HG03095 (cell line): Measurements from ENCODE around the gene SGMS1.

Experiments
- ATAC-seq: cut with Tn5 transposase; IDR thresholded peaks from one replicate; pipeline ENCODE4 v1.9.1; 2021; ENCODE audit warnings: moderate library complexity; ENCODE audit not compliant: unreplicated experiment

The SGMS1 gene

DNA sequence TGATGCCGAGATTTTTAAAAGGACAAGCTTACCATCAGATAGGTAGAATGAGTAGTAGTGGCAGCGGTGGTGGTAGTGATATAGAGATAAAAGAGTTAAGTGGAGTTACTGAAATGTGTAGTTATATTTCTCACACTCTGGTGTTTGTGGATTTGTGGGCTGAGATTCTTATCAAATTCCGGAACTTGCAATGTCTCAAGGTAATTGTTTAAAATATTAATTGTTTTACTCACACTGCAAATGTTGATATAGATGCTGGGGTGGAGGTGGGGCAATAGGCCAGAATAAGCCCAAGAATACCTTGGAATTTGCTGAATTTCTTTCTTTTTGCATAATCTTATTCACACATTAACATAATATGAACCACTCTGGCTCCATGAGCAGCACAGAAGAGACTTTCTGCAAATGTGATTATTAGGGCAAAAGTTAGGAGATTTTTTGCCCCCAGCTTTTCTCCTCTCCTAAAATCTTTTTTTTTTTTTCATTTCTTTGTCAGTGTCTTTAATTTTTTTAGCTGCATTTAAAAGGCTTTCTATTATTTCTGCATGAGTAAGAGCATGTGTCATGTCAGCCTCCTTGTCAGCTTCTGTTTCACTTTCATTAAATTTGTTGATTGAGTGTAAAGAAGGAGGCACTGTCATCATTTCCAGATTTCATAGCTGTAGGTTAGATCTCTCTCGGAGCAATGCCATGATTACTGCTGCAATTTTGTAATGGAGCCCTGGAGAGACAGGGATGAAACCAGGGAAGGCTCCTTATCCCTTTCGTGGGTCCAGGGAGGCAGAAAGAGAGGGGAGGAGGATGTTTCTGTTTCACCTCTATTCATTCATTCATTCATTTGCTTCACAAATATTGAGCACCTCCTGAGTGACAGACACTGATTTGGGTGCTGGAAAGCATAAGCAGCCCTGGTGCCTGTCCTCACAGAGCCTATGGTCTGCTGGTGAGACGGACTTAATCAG is 13.1 kb upstream of the SGMS1 start:
- ATAC-seq: peak; percentile 94

DNA sequence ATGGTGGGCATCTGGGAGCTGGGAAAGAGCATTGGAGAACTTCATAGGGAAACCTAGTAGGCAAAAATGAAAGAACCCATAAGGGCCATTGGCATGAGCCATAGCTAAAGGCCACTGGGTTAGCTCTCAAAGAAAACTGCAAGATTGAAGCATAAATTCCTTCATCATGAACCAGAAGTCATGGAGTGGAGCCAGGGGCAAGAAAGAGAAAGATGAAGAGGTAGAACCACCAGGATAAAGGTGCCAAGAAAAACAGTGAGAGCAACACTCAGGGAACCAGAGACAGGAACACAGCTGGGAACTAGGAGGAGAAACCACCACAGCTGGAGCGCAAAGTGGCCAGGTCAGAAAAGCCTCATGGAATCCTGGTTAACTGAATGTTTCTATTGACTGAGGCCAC is 11.5 kb upstream of the SGMS1 start:
- ATAC-seq: no peak

DNA sequence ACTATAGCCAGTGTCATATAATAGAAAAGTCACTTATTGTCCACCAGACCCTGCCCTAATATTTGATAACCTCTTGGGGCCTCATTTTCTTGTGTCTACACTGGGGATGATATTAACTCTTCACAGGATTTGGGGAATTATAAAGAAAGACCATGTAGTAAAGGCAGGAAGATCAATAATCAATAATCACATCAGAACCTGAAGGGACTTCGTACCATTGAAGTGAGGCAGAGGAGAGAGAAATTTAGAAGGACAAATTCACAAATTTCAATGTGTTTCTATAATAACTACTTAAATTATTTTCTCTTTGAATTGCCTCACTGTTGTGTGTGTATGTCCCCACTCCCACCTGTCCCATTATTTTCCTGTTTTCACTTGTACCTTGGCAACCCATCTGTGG is 10.7 kb upstream of the SGMS1 start:
- no peak for ATAC-seq

DNA sequence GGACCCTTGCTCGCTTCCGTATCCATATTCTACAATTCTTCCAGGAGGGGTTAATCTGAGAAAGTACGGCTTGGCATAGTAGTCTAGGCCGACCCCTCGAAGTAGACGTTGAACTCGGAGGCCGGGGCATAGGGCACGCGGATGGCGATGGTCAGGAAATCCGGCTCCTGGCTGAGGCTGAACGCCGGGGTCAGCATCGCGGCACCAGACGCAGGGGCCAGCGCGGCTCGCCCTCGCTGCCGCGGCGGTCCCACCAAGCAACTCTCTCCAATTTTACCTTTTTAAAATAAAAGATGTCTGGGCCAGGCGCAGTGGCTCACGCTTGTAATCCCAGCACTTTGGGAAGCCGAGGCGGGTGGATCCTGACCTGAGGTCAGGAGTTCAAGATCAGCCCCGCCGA is 7.3 kb upstream of the SGMS1 start:
- no peak for ATAC-seq

DNA sequence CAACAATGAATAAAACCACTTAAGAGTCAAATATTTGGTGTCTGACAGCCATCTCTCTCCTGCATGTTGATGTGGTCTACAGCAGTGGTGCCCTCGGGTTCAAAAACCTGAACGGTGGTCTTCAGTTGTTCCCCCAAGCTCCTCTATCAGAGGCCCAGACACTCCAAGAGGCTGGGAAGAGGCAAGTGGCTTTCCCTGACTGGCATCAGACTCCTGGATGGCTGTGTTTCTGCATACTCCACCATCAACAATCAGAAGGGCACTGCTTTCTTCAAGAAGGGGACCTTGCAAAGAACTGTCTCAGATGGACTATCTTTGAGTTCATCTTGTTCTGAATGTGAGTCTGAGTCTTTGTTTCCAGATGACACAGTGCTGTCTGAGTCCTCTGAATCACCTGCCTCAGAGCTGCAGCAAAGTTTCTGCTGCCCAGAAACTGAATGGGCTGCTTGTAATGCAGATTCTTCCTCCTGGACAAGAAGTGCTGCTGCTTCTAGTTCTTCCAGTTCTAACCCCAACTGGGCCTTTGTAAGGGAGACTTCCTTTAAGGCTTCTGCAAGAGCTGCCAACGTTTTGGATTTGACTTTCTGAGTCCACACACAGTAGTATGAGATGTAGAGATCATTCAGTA is 5.9 kb upstream of the SGMS1 start:
- ATAC-seq: no peak

DNA sequence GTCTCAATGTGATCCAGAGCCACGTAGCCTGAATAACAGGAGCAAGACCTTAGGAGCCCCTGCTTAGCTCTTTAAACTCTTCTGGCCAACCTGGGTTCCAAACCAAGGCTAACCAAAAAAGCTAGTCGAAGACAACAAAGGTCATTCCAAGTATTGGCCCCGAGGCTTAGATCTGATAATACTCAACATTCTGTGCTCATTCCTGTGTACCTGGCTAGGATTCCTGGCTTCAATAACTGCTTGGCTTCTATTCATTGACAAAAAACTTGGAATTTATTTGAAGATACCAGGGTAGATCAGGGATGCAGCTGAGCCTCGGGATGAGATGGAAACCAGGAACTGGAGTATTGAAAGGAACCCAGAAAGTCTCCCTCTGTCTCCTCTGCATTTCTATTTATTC is 4.1 kb upstream of the SGMS1 start:
- no peak for ATAC-seq

DNA sequence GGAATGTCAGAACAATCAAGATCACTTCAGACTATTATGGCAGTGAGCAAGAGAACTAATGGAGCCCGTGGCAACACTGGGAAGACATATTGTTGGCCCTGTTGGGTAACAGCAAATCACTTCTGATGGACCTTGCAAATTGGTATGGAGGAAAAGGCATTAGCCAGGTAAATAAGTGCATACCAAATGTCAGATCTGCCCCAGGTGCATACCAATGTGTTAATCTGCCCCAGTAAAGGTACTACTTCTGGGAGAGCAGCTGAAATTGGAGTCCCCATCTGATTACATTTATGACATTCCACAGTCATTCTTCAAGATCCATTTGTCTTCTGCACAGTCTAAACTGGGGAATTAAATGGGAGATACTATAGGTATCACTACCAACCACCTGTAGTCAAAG is 3.7 kb upstream of the SGMS1 start:
- no peak for ATAC-seq

DNA sequence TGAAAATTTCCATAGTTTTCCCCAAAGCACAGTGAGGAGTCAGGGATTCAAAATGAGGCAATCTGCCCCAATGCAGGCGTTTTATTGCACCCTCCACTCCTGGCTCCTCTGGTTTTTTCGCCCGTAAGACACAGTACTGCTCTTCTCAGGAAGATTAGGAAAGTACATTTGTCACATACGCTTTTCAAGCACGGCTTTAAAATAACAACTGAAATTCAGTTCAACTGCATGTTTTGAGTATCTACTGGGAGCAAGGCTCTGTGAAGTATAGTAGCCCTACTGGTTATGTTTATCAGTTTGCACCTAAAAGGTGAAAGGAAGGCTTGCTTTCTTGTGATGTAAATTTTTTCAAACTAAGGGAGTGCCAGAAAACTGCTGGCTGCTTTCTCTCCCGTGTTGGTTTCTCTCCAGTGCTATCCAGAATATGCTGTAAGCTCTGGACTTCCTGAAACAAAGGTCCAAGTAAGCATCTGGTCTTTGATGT is 1.9 kb upstream of the SGMS1 start:
- ATAC-seq: no peak

DNA sequence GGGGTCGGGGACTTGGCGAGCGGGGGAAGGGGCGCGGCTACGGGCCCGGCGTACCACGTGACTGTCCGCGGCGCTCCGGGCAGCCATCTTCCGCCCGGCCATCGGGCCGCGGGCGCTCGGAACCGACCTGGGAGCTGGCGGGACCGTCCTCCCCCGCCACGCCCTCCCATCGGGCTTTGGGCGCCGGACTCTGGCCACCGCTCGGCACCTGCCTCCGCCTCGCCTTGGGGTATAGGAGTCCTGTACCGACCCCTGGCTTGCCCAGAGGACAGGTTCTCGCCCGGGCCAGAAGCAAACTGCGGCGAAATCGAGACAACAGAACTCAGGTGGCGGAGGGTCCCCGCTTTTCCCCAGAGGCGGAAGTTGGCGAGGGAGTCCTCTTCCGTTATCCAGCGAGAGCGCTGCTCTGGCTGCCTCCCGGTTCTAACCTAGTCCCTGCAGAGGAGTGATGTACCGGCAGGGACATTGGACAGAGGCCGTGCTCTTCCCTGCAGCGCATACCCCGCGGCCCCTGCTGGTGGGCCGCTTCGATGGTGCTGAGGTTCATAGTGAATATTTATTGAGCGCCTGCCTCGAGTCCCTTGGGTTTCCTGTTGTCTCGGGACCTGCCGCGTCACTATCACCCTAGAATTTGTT is 1.2 kb upstream of the SGMS1 start:
- peak; percentile 39 for ATAC-seq

DNA sequence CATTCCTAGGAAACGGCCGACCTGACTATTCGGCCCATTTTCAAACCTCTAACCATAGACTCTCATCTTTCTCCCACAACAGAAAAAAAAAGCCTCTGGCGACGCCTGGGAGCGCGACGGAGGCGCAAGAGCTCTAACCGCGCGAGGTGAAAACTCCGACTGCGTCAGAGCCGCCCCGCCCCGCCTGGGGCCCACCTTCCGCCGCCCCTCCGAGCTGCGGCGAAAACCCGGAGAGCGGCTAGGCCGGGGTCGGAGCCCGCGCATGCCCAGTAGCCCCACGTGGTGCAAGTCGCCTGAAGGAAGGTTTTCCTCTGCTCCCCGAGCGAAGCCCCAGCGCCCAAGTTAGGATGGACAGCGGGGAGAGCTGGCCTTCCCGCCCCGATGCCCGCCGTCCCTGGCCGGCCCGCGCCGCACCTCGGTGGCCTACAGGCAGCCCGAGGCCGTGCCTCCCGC is 683 bp upstream of the SGMS1 start:
- peak; percentile 51 for ATAC-seq

DNA sequence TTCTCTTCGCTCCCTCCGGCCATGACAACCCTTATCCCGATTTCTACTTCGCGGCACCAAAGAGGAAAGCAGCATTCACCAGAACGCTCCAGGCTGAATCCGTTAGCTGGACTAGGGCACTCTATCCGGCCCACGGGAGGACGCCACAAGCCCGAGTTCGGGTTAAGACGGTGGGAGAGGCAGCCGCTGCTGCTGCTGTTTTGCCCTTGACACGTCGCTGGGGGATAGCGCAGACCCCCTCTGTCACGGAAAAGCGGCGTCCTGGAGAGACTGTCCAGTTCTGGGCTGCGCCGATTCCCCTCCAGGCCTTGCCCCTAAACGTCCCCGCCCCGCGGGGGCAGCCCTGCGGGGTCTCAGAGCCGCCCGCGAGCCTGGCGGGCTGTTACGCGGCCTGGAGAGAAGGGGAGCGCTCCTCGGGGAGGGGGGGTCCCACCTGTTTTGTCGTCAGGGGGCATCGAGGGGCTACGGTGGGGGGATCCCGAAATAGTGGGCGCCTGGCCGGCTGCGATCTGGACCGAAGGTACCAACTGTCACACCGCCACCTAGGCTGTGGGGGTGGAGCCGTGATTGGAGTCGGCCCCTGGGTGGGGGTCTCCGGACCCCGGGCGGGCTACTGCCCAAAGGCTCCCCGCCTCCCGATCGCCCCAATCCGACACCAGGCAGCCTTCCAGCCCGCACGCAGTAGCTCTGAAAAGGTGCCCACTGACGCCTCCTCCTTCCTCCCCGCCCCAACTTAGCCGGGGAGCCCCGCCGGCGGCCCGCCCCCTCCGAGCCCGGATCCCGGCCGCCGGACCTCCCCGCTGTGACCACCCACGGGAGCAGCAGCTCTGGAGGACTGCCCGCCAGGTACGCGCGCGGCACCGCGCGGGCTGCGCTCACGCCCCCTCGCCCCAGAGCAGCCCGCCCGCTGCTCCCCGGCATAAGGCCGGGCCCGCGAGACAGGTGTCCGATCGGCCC is 772 bp downstream of the SGMS1 start:
- ATAC-seq: peak; percentile 3

DNA sequence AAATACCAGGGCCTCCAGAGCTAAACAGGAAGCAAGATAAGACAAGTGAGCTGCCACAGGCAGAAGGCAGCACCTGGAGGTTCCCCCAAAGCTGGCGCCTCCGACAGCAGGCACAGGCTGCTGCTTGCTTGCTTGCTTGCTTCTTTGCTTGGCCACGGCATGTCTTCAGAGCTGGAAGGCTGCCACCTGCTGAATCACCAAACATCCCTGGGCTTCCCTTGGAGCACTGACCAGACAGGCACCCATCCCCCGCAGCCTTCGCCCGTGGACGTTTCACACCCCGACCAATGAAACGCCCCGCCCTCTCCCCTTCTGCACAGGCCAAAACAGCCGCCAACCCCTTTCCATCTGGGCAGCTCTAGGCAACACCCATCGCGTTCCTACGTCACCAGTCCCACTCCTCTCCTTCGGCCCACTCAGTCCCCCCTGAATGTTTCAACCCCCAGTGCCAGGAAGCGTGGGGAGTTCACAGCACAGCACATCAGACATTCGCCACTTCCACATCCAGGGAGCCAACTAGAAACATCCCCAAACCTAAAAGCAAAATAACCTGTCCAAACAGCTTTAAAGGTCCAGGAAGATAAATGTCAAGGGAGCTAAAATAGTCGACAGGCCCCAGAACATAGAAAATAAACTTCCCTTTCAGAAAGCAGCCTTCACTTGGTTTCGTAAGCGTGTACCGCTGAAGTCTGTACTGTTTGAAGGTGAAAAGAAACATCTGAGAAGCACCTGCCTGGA is 1.6 kb downstream of the SGMS1 start:
- ATAC-seq: peak; percentile 26

DNA sequence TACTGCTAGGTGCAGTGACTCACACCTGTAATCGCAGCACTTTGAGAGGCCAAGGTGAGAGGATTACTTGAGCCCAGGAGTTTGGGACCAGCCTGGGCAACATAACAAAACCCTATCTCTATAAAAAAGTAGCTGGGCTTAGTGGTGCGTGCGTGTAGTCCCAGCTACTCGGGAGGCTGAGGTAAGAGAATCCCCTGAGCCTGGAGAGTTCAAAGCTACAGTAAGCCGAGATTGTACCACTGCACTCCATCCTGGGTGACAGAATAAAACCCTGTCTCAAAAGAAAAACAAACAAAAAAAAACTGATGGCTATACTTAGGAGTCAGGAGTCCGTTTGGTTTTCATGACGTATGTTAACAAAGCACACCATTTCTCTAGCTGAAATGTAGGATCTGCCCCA is 2.9 kb downstream of the SGMS1 start:
- ATAC-seq: no peak

DNA sequence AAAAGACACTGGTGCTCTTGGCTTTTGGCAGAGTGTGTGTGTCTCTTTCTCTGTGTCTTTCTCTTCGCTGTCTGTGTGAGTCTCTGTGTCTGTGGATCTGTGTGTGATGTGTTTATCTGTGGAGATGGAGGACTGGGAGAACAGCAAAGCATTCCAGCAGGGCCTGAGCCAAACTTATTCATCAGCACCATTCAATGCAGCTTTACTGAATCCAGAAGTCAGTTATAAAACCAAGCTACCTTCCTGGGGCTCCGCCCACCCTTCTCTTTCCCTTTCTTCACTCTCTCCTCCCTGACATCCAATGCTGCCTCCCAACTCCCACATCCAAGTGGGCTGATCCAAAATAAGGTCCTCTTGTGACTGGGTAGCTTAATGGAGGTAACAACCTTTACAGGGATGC is 3.9 kb downstream of the SGMS1 start:
- no peak for ATAC-seq

DNA sequence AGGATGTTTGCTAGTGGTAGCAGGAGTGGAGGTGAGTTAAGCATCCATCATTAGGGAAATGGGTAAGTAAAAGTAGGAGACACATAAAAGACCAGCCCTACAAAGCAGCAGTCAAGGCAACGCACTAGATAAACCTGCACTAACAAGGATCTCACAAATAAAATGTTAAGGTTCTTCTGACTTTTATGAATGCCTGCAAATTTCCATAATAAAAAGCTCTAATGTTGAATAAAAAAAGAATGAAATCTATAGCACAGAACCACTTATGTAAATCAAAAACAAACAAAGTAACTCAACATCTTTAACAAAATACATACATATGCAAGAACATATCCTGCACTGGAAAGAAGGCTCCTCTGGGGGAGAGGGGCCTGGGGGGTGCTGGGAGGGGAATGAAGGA is 4.6 kb downstream of the SGMS1 start:
- ATAC-seq: no peak

DNA sequence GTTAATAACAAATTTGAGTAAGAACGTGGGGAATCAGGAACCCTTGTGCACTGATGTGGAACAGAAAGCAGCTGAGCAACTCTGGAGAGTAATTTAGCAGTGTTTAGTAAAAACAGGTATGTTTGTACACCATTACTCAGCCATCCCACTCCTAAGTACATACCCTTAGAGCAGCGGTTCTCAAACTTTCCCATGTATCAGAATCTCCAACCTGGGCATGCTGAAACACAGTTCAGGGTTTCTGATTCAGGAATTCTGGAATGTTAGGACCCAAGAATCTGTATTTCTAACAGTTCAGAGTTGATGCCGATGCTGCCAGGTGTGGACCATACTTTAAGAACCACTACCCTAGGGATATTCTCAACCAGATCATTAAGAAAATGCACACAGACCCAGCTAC is 5.1 kb downstream of the SGMS1 start:
- no peak for ATAC-seq

DNA sequence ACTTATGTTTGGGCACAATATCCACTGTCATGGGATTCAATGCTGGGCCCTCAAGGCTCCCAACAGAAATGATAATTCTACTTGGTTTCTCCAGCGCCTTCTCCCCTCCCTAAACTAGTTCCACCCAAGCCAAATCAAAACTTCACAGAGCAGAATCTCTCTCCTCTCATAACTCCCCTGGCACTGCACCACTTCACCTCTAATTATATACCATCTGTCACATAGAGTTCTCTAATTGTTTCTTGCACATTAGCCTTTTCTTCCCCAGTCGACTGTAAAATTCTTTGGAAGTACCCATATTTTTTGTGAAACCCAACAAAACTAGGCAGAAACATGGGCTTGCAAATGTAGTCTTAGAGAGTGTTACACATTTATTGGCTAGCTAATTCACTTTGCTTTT is 8.1 kb downstream of the SGMS1 start:
- ATAC-seq: no peak

DNA sequence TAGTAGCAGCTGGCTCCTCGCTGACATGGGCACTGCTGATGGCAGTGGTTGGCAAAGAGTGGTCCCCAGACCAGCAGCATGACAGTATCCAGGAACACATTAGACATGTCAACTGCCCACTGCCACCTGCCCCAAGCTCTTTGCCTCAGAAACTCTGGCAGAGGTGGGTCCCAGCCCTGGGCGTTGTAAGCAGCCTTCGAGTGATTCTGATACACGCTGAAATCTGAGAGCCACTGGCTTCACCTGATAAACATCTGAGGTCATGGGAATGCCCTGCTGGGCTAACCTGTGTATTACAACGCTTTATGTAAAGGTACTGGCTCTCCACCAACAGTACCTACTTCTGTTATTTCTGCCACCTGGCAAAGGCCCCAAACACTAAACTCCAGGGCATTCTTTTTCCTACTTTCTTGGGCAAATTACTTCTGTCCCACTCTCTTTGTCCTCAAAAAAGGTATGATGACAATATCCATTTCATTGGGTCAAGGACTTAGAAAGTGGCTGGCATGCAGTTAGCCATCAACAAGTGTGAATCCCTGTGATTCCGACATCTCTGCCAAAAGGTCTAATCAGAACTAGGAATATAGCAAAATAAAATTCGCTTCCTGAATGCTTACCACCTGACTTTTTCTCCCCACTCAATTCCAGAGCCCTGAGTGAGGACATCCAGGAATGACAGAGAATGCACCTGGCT is 9.2 kb downstream of the SGMS1 start:
- no peak for ATAC-seq

DNA sequence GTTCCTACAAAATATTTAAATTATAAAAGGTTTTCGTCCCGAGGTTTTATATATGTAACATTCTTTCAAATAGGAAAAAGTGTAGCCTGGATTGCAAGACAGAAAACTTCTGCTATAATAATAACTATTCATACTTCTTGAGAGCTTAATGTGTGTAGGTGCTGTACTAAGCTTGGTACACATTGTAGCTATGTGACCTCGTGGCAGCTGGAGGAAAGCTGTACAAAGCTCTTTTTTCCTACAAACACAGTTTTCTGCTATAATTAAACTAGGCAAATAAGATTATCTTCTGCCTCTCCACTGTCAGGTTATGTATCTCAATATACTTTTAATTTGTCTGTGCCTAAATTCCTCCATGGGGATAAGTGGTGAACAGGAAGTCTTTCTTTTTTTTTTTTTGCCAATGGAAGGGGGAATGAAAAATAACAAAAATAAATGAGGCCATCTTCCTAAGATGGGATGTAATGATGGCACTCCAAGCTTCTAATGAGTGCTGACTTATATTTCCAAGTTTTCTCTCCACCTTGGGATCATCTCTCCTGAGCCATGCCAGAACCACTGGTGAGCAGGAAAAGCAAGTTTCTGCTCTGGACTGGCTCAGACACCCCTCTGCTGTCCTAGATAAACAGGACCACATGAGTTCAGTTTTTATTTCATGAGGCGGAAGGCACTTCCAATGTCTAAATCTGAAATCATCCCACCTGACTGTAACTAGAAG is 9.9 kb downstream of the SGMS1 start:
- ATAC-seq: no peak
